H1 (cell line): Measurements from ENCODE around the gene EGF. TPM values are rescaled to one million over a fixed set of nuclear protein-coding genes. Genes with fewer than 3 reads are reported as not detected.

Experiments
- CTCF ChIA-PET: fragments of 300-600 bp; sonication (Branson Sonifier 250); formaldehyde crosslinking; loops from one replicate; lab custom pipeline; 2021; ENCODE audit not compliant: partially characterized antibody; lab: Charles Lee
- POLR2A ChIA-PET: fragments of 300-600 bp; sonication (Branson Sonifier 250); formaldehyde crosslinking; loops from one replicate; lab custom pipeline; 2021; ENCODE audit warnings: inconsistent platforms; ENCODE audit not compliant: partially characterized antibody; lab: Charles Lee
- DNase-seq, 2 experiments: peaks; one replicate each; pipeline versions ENCODE4 v3.0.0 to v3.0.0-alpha.2; 2010 to 2022; ENCODE audit warnings: low spot score in 2 of 2, low read depth in 1 of 2, mixed read lengths in 1 of 2
- FAIRE-seq: peaks from 2 replicates; lab custom pipeline; 2011; peaks lifted over from hg19 to GRCh38; lab: Jason Lieb, UNC
- H2AFZ ChIP-seq: 2 replicates; pipeline ENCODE4 v1.8.1; 2012; ENCODE audit warnings: low read length, inconsistent platforms
- H2AK5ac ChIP-seq: 2 replicates; pipeline ENCODE4 v1.6.1; 2013; ENCODE audit warnings: low read depth, low read length
- H2BK120ac ChIP-seq: replicated peaks from 2 replicates; pipeline ENCODE3; 2013; ENCODE audit warnings: low read depth, low read length, inconsistent platforms
- H2BK12ac ChIP-seq: 2 replicates; pipeline ENCODE4 v1.6.1; 2013; ENCODE audit warnings: low read depth, low read length
- H2BK15ac ChIP-seq: 2 replicates; pipeline ENCODE4 v1.6.1; 2013; ENCODE audit warnings: low read length
- H2BK20ac ChIP-seq: 2 replicates; pipeline ENCODE4 v1.6.1; 2013; ENCODE audit warnings: low read length
- H2BK5ac ChIP-seq: 2 replicates; pipeline ENCODE4 v1.6.1; 2013; ENCODE audit warnings: low read depth, low read length
- H3K14ac ChIP-seq: 2 replicates; pipeline ENCODE4 v1.6.1; 2013; ENCODE audit warnings: inconsistent platforms; ENCODE audit not compliant: insufficient read length
- H3K18ac ChIP-seq: 2 replicates; pipeline ENCODE4 v1.6.1; 2013; ENCODE audit warnings: low read length; ENCODE audit errors: extremely low read depth
- H3K23ac ChIP-seq: 2 replicates; pipeline ENCODE4 v1.6.1; 2013; ENCODE audit warnings: inconsistent platforms; ENCODE audit not compliant: insufficient read length
- H3K23me2 ChIP-seq: 2 replicates; pipeline ENCODE4 v1.6.1; 2013; ENCODE audit warnings: low read depth, low read length
- H3K27ac ChIP-seq: 2 replicates; pipeline ENCODE4 v1.6.1; 2011; ENCODE audit warnings: low read depth, low read length, inconsistent platforms
- H3K27me3 ChIP-seq, 4 experiments: replicated peaks in 1 of 4; 1 replicate in 1 of 4; 2 replicates in 3 of 4; pipeline versions ENCODE4 v1.6.1 to v1.8.1; 2011 to 2013; ENCODE audit warnings: low read length in 3 of 4, mild to moderate bottlenecking in 3 of 4, inconsistent platforms in 2 of 4, mixed read lengths in 2 of 4, moderate library complexity in 1 of 4; ENCODE audit not compliant: control insufficient read depth in 3 of 4, insufficient read depth in 3 of 4; ENCODE audit errors: extremely low read depth in 1 of 4
- H3K36me3 ChIP-seq, 4 experiments: 2 replicates each; pipeline versions ENCODE4 v1.6.1 to v1.8.1; 2011 to 2013; ENCODE audit warnings: mild to moderate bottlenecking in 4 of 4, low read length in 3 of 4, moderate library complexity in 2 of 4, control low read depth in 1 of 4, inconsistent platforms in 1 of 4; ENCODE audit not compliant: insufficient read depth in 4 of 4, control insufficient read depth in 2 of 4
- H3K4ac ChIP-seq: replicated peaks from 2 replicates; pipeline ENCODE3; 2013; ENCODE audit warnings: low read length, low read depth, mixed read lengths, inconsistent platforms; ENCODE audit not compliant: insufficient read length
- H3K4me1 ChIP-seq, 4 experiments: replicated peaks in 1 of 4; 1 replicate in 1 of 4; 2 replicates in 3 of 4; pipeline versions ENCODE4 v1.6.1 to v1.8.1; 2011 to 2013; ENCODE audit warnings: low read length in 3 of 4, inconsistent platforms in 2 of 4, mixed read lengths in 1 of 4; ENCODE audit not compliant: insufficient read depth in 4 of 4, control insufficient read depth in 3 of 4
- H3K4me2 ChIP-seq, 2 experiments: 2 replicates each; pipeline versions ENCODE4 v1.6.1 to v1.8.1; 2011 to 2013; ENCODE audit warnings: low read depth in 2 of 2, low read length in 2 of 2, control low read depth in 1 of 2, inconsistent platforms in 1 of 2, mild to moderate bottlenecking in 1 of 2; ENCODE audit not compliant: insufficient read depth in 1 of 2
- H3K4me3 ChIP-seq, 4 experiments: fragments of 200-600, 300-600 bp in 1 of 4; sonication (generic), shearing (Covaris generic), sonication (Bioruptor Twin) in 1 of 4; 2 replicates each; pipeline versions ENCODE4 v1.5.1 to v1.8.1; 2011 to 2016; ENCODE audit warnings: low read length in 4 of 4, low read depth in 3 of 4, control low read depth in 2 of 4, inconsistent platforms in 2 of 4, mild to moderate bottlenecking in 2 of 4, mixed read lengths in 1 of 4, moderate library complexity in 1 of 4; ENCODE audit not compliant: insufficient read depth in 2 of 4; ENCODE audit errors: extremely low read depth in 1 of 4
- H3K56ac ChIP-seq: replicated peaks from 2 replicates; pipeline ENCODE3; 2013; ENCODE audit warnings: low read depth, mild to moderate bottlenecking, mixed read lengths, low read length, inconsistent platforms; ENCODE audit not compliant: insufficient read length
- H3K79me1 ChIP-seq: 2 replicates; pipeline ENCODE4 v1.6.1; 2013; ENCODE audit warnings: low read depth, low read length, control low read depth
- H3K79me2 ChIP-seq, 2 experiments: 2 replicates each; pipeline versions ENCODE4 v1.6.1 to v1.8.1; 2012 to 2013; ENCODE audit warnings: low read length in 2 of 2, mild to moderate bottlenecking in 2 of 2, inconsistent platforms in 1 of 2; ENCODE audit not compliant: insufficient read depth in 2 of 2, control insufficient read depth in 1 of 2
- H3K9ac ChIP-seq, 4 experiments: replicated peaks in 1 of 4; 1 replicate in 1 of 4; 2 replicates in 3 of 4; pipeline versions ENCODE4 v1.6.1 to v1.8.1; 2011 to 2013; ENCODE audit warnings: low read depth in 3 of 4, low read length in 3 of 4, control low read depth in 2 of 4, mild to moderate bottlenecking in 2 of 4, moderate library complexity in 2 of 4, inconsistent platforms in 1 of 4; ENCODE audit errors: extremely low read depth in 1 of 4
- H3K9me3 ChIP-seq, 2 experiments: 2 replicates each; pipeline versions ENCODE4 v1.6.1 to v1.8.1; 2012 to 2013; ENCODE audit warnings: mild to moderate bottlenecking in 2 of 2, moderate library complexity in 2 of 2, control low read depth in 1 of 2, inconsistent platforms in 1 of 2, low read depth in 1 of 2, low read length in 1 of 2, mixed read lengths in 1 of 2; ENCODE audit not compliant: insufficient read depth in 2 of 2
- H4K20me1 ChIP-seq, 2 experiments: replicated peaks in 1 of 2; 2 replicates each; pipeline versions ENCODE3 to v1.8.1; 2011 to 2013; ENCODE audit warnings: inconsistent platforms in 2 of 2, low read length in 2 of 2, mild to moderate bottlenecking in 1 of 2; ENCODE audit not compliant: insufficient read depth in 2 of 2, control insufficient read depth in 1 of 2
- H4K5ac ChIP-seq: 2 replicates; pipeline ENCODE4 v1.6.1; 2013; ENCODE audit warnings: low read length, low read depth, mixed read lengths, inconsistent platforms; ENCODE audit not compliant: insufficient read length
- H4K8ac ChIP-seq: 2 replicates; pipeline ENCODE4 v1.8.0; 2013; ENCODE audit warnings: mild to moderate bottlenecking, moderate library complexity, low read length, inconsistent platforms; ENCODE audit not compliant: insufficient read depth; ENCODE audit errors: extremely low read depth
- H4K91ac ChIP-seq: replicated peaks from 2 replicates; pipeline ENCODE3; 2013; ENCODE audit warnings: low read length, mixed read lengths, inconsistent platforms; ENCODE audit not compliant: insufficient read length
- FOSL1 ChIP-seq: IDR thresholded peaks from 2 replicates; pipeline ENCODE4 v1.6.1; 2011; ENCODE audit warnings: mild to moderate bottlenecking, low read depth, low read length, moderate library complexity; ENCODE audit not compliant: insufficient read depth
- MAFK ChIP-seq: IDR thresholded peaks from 2 replicates; pipeline ENCODE4 v1.6.1; 2012; ENCODE audit warnings: low read depth, mild to moderate bottlenecking, improper control_type of control experiment, low read length
- WGBS, 2 experiments: shearing (Covaris generic) in 1 of 2; methylation state at CpG; one replicate each; pipeline versions ENCODE4 v1.1.6 to v1.1.7; 2013 to 2015; ENCODE audit warnings: low lambda C conversion rate in 2 of 2, mixed read lengths in 2 of 2, inconsistent platforms in 1 of 2, low coverage in 1 of 2, missing lambda C conversion rate in 1 of 2; ENCODE audit not compliant: insufficient replicate concordance in 2 of 2, insufficient coverage in 1 of 2, insufficient read length in 1 of 2; ENCODE audit errors: extremely low coverage in 1 of 2, missing lambda C conversion rate in 1 of 2; 5-methylcytosine and 5-hydroxymethylcytosine counted together
- polyA plus RNA-seq, 7 experiments: library from polyadenylated mRNA; depleted of rRNA in 3 of 7; stranded (reverse) in 5 of 7; unstranded in 2 of 7; fragments of >200 nt in 5 of 7; fragments of 200-250 nt in 2 of 7; gene quantifications; 1 replicate in 5 of 7; 2 replicates in 1 of 7; 4 replicates in 1 of 7; pipeline versions ENCODE4 v1.2.1 to v1.2.3, GENCODE V29; 2011 to 2013; ENCODE audit warnings: missing spikeins in 2 of 7, mixed read lengths in 2 of 7
- total RNA-seq: library from RNA; stranded (reverse); fragmentation: NEBNext Ultra II Directional; extraction: Animal tissue kit (Norgen Biotek cat#: 25700); gene quantifications from 2 replicates; pipeline ENCODE4 v1.2.1, GENCODE V29; 2021

EGF gene
- total and polyA plus RNA-seq, 2 of the 8 experiments (the other 6 are each of a cell fraction or from before 2014, with no cell fraction given): 1.5 to 2.6 TPM

GRCh38 chr4:109979920-109980717 lies 67.4 kb downstream of the EGF start:
- POLR2A ChIA-PET: interaction anchor here (1.0 kb wide), 1 partner anchor 8 kb away, joined by 3 read pairs; no protein-coding TSS in a partner anchor
- TF ChIP-seq MAFK: no peak
- no peak for TF ChIP-seq FOSL1
- TF ChIP-seq, all 59 proteins: peak for 0
- Histone ChIP-seq H3K23ac (no peak overlapping the region), H3K4ac (no peak overlapping the region), H3K79me1 (no peaks in the 10 kb centered on the region), H2BK20ac (no peak overlapping the region), H3K4me1 (peaks cover 0 to 3% (median 0%) of the 10 kb centered on the region in 4 experiments; a peak in 2 of 7 replicates), H3K27me3 (peaks cover 0 to 1% (median 0%) of the 10 kb centered on the region in 4 experiments; a peak in 1 of 7 replicates), H2BK12ac (no peak overlapping the region), H3K4me2 (no peak overlapping the region), H2BK15ac (no peak overlapping the region), H3K9me3 (no peaks in the 10 kb centered on the region), H2BK5ac (no peak overlapping the region), H3K36me3 (no peaks in the 10 kb centered on the region), H4K20me1 (no peaks in the 10 kb centered on the region), H3K4me3 (no peak overlapping the region), H4K91ac (no peak overlapping the region), H3K79me2 (no peaks in the 10 kb centered on the region), H2AFZ (no peak overlapping the region), H3K56ac (no peak overlapping the region), H3K14ac (no peak overlapping the region), H3K27ac (no peak overlapping the region), H2AK5ac (no peak overlapping the region), H3K18ac (no peak overlapping the region), H3K9ac (no peak overlapping the region), H2BK120ac (no peak overlapping the region), H4K5ac (no peak overlapping the region), H4K8ac (no peak overlapping the region), H3K23me2 (no peaks in the 10 kb centered on the region)
- 92% methylated on average over 5 of the region's 5 CpGs; no CpG with 5 or more reads in 1 of the 2 experiments for WGBS, 2 experiments
- CTCF ChIA-PET: interaction anchor here (0.5 to 2.9 kb wide), 12 partner anchors 11 to 537 kb away, joined by 3 to 11 read pairs (median 4); partner anchors contain the start of gene RRH
- FAIRE-seq (no peak), DNase-seq (no peak)
